Activated CD4-positive, alpha-beta T cell treated with anti-CD3 and anti-CD28 coated beads, Interleukin-2, amount 10 ng/mL, durations not matched to agents 7 days and 5 days (primary cell): ENCODE measurements around the gene C12orf76. TPM values are rescaled to one million over a fixed set of nuclear protein-coding genes. Genes with fewer than 3 reads are reported as not detected.
"Not testable (repeated sequence)": the region's sequence is repeated elsewhere in the genome, so short reads cannot be mapped to it uniquely, and the experiment has no call there.

Experiments used
- CTCF ChIA-PET: fragments of 350-600 bp; sonication (Branson Sonifier 250); formaldehyde crosslinking; loops from one replicate; lab custom pipeline; 2021; ENCODE audit warnings: antibody characterized with exemption; lab: Charles Lee
- POLR2A ChIA-PET: fragments of 350-600 bp; sonication (Branson Sonifier 250); formaldehyde crosslinking; loops from one replicate; lab custom pipeline; 2021; ENCODE audit warnings: antibody characterized with exemption; lab: Charles Lee
- DNase-seq: peaks from one replicate; pipeline ENCODE4 v3.0.0-alpha.2; 2020
- H3K27ac Mint-ChIP-seq: one replicate; pipeline ENCODE4 v1.8.0; 2021; ENCODE audit warnings: mild to moderate bottlenecking, moderate library complexity, mixed read lengths
- H3K27me3 Mint-ChIP-seq: one replicate; pipeline ENCODE4 v1.8.0; 2021; ENCODE audit warnings: mixed read lengths
- H3K36me3 Mint-ChIP-seq: one replicate; pipeline ENCODE4 v1.8.0; 2021; ENCODE audit warnings: low read depth, mixed read lengths
- H3K4me1 Mint-ChIP-seq: one replicate; pipeline ENCODE4 v1.8.0; 2021; ENCODE audit warnings: mixed read lengths
- H3K4me3 Mint-ChIP-seq: one replicate; pipeline ENCODE4 v1.8.0; 2021; ENCODE audit warnings: mild to moderate bottlenecking, moderate library complexity, mixed read lengths
- H3K9me3 Mint-ChIP-seq: one replicate; pipeline ENCODE4 v1.8.0; 2021; ENCODE audit warnings: mixed read lengths
- total RNA-seq, 2 experiments: library from RNA; stranded (reverse); gene quantifications; one replicate each; pipeline ENCODE4 v1.2.3, GENCODE V29; 2021

C12orf76 gene, protein sequence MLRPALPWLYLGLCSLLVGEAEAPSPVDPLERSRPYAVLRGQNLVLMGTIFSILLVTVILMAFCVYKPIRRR
- 10 to 100 TPM; 19.9 to 25.8 TPM for total RNA-seq

- CTCF ChIA-PET = no interaction called here
- Mint-ChIP-seq H3K4me1 (peaks cover 36% of the 10 kb centered on the region), H3K4me3 (peak within 1 kb of the TSS; percentile 89), H3K27me3 (no peaks in the 10 kb centered on the region), H3K27ac (peak within 1 kb of the TSS; percentile 95), H3K36me3 (peaks cover 5% of the 10 kb centered on the region), H3K9me3 (no peaks in the 10 kb centered on the region)
- POLR2A ChIA-PET = no interaction called here
- peak; percentile 95 for DNase-seq
Measured at GRCh38 chr12:110048242-110049027, at the start of gene C12orf76. TSS of gene C12orf76 (minus strand) at chr12:110048522. CDS start at chr12:110048495, 27 bp downstream.

- Mint-ChIP-seq H3K4me1 (peaks cover 3% of the 10 kb centered on the region), H3K9me3 (no peaks in the 10 kb centered on the region), H3K4me3 (no peak overlapping the region), H3K27ac (no peak overlapping the region), H3K27me3 (peaks cover 30% of the 10 kb centered on the region), H3K36me3 (no peaks in the 10 kb centered on the region)
- ChIA-PET CTCF (interaction anchor here (1.2 kb wide), 1 partner anchor 25 kb away, joined by 5 read pairs; no protein-coding TSS in a partner anchor), POLR2A (no interaction called here)
- no peak for DNase-seq
Measured at GRCh38 chr12:110093631-110094311, 45.4 kb upstream of the C12orf76 start.

DNA sequence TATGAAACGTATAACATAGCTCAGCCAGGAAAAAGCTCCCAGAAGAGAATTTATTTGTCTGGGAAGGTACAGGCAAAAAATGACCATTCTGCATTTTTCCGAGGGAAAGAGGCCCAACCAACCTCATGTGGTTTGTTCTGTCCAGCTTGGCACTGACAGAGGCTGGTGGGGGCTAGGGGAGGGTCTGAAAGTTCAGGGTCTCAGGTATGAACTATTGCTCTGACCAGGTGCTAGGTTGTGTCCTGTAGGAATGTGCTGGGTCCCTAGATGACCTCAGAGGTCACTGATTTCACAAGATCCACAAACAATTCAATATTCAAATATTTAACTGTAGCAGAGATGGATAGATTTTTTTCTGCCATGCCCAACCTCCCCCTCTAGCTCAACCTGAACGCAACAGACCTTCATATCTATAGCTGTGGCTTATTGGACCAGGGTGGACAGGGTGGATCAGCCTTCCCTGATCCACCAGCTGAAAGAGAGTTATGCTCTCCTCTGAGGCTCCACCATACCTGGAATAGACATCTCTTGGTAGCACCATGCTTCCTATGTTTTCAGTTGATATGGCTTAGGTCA lies 42.9 kb upstream of the C12orf76 start:
- POLR2A ChIA-PET = no interaction called here
- DNase-seq = no peak
- CTCF ChIA-PET = interaction anchor here (0.6 to 1.8 kb wide), 8 partner anchors 9 to 340 kb away, joined by 3 to 6 read pairs (median 4); no protein-coding TSS in a partner anchor
- no peaks in the 10 kb centered on the region for H3K36me3 Mint-ChIP-seq
- H3K27me3 Mint-ChIP-seq = peaks cover 36% of the 10 kb centered on the region
- H3K4me3 Mint-ChIP-seq = no peak overlapping the region
- H3K27ac Mint-ChIP-seq = no peak overlapping the region
- H3K4me1 Mint-ChIP-seq = peaks cover 7% of the 10 kb centered on the region
- H3K9me3 Mint-ChIP-seq = no peaks in the 10 kb centered on the region

DNA sequence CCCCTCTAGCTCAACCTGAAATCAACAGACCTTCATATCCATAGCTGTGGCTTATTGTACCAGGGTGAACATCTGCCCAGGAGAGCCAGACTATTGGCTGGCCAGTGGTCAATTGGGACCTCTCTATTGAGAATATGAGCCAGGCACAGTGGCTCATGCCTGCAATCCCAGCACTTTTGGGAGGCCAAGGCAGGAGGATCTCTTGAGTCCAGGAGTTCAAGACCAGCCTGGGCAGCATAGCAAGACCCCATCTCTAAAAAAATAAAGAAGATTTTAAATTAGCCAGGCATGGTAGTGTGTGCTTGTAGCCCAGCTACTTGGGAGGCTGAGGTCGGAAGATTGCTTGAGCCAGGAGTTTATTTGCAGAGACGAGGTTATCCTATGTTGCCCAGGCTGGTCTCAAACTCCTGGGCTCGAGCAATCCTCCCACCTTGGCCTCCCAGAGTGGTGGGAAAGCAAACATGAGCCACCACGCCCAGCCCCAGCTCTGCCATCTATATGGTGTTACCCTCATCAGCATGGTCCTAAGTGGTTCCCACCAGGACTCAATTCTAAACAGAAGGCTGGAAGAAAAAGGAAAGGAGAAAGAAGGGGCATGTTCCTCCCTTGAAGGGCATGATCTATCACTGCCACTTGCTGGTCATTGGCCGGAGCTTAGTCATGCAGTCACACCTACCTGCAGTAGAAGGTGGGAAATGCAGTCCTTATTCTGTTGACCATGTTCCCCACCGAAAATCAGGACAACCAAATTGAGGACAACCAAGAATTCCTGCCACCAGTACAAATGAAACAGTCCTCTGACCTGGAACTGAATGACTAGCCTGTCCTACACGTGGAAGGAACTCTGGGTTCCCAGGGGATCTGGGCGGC lies 42.2 kb upstream of the C12orf76 start:
- ChIA-PET POLR2A (interaction anchor here (0.6 kb wide), 1 partner anchor 341 kb away, joined by 4 read pairs; no protein-coding TSS in a partner anchor), CTCF (interaction anchor here (0.6 to 1.8 kb wide), 7 partner anchors 9 to 341 kb away, joined by 3 to 6 read pairs (median 4); no protein-coding TSS in a partner anchor)
- Mint-ChIP-seq H3K9me3 (no peaks in the 10 kb centered on the region), H3K27me3 (peaks cover 41% of the 10 kb centered on the region), H3K4me1 (peaks cover 7% of the 10 kb centered on the region), H3K36me3 (no peaks in the 10 kb centered on the region), H3K4me3 (no peak overlapping the region), H3K27ac (no peak overlapping the region)
- DNase-seq = no peak

- Mint-ChIP-seq H3K9me3 (no peaks in the 10 kb centered on the region), H3K27me3 (peaks cover 37% of the 10 kb centered on the region), H3K4me3 (no peak overlapping the region), H3K36me3 (no peaks in the 10 kb centered on the region), H3K27ac (no peak overlapping the region), H3K4me1 (peaks cover 7% of the 10 kb centered on the region)
- POLR2A ChIA-PET = no interaction called here
- no peak for DNase-seq
- CTCF ChIA-PET = interaction anchor here (0.5 to 0.6 kb wide), 2 partner anchors 11 to 309 kb away, joined by 4 read pairs; no protein-coding TSS in a partner anchor
Measured at GRCh38 chr12:110088936-110089335, 40.6 kb upstream of the C12orf76 start.

DNA sequence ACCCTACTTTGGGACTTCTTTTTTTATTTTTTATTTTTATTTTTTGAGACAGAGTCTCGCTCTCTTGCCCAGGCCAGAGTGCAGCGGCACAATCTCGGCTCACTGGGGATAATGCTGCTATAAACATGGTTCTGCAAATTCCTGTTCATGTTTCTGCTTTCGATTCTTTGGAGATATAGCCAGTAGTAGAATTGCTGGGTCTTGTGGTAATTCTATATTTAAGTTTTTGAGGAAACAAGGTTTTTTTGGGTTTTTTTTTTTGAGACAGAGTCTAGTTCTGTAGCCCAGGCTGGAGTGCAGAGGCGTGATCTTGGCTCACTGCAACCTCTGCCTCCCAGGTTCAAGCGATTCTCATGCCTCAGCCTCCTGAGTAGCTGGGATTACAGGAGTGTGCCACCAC lies 39.9 kb upstream of the C12orf76 start:
- peaks cover 34% of the 10 kb centered on the region for H3K27me3 Mint-ChIP-seq
- CTCF ChIA-PET = interaction anchor here (0.6 kb wide), 2 partner anchors 11 to 310 kb away, joined by 3 to 4 read pairs; no protein-coding TSS in a partner anchor
- H3K27ac Mint-ChIP-seq, H3K4me1 Mint-ChIP-seq, POLR2A ChIA-PET, H3K9me3 Mint-ChIP-seq, H3K36me3 Mint-ChIP-seq, H3K4me3 Mint-ChIP-seq, DNase-seq: not testable (repeated sequence)

DNA sequence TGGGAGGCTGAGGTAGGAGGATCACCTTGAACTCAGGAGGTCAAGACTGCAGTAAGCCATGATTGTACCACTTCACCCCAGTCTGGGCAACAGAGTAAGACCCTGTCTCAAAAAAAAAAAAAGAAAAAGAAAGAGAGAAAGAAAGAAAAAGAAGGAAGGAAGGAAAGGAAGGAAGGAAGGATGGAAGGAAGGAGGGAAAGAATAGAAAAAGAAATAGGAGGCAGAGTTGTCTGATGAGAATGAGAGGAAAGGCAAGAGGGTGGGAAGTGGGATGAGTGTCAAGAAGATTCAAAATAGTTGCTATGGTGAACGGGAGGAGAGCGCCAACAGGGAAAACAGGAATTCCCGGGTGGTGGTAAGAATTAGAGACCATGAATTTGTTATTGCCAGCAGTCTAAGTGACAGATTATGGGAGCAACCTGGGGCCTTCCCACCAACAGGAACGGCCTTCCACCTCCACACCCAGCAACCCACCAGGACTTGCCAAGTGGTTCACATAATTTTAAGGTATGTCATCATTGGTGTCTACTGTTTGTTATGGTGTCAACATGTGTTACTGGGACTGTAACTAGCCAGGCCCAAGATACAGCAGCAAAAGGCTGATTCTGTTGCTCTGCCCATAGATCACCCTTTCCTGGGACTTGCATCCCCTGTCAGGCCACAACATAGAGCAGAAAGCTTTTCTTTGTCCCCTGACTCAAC lies 36.1 kb upstream of the C12orf76 start:
- peaks cover 19% of the 10 kb centered on the region for H3K27me3 Mint-ChIP-seq
- DNase-seq = no peak
- H3K4me1 Mint-ChIP-seq = peaks cover 18% of the 10 kb centered on the region
- H3K27ac Mint-ChIP-seq = no peak overlapping the region
- H3K9me3 Mint-ChIP-seq = peaks cover 2% of the 10 kb centered on the region
- peaks cover 3% of the 10 kb centered on the region for H3K36me3 Mint-ChIP-seq
- ChIA-PET CTCF (no interaction called here), POLR2A (no interaction called here)
- H3K4me3 Mint-ChIP-seq = no peak overlapping the region

DNA sequence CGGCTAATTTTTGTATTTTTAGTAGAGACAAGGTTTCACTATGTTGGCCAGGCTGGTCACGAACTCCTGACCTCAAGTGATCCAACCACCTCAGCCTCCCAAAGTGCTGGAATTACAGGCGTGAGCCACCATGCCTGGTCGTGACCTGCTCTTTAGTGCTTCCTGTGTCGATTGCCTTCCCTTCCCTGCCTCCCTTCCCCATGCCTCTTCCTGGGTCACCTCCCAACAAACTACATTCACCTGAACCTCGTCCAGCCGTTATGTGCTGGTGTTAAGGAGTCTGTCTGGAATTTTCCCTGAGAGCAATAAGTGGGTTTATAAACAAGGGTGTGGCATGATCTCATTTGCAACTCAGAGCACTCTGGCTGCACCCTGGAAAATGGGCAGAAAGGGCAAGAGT lies 32.1 kb upstream of the C12orf76 start:
- Mint-ChIP-seq H3K4me1 (peaks cover 38% of the 10 kb centered on the region), H3K9me3 (peaks cover 4% of the 10 kb centered on the region), H3K4me3 (no peak overlapping the region), H3K27me3 (peaks cover 1% of the 10 kb centered on the region), H3K36me3 (peaks cover 7% of the 10 kb centered on the region), H3K27ac (peak overlapping the region; percentile 100)
- POLR2A ChIA-PET = interaction anchor here (0.6 kb wide), 1 partner anchor 107 kb away, joined by 4 read pairs; no protein-coding TSS in a partner anchor
- CTCF ChIA-PET = interaction anchor here (0.9 to 1.0 kb wide), 2 partner anchors 14 to 27 kb away, joined by 3 read pairs; no protein-coding TSS in a partner anchor
- no peak for DNase-seq

- Mint-ChIP-seq H3K4me3 (peak overlapping the region; percentile 69), H3K4me1 (peaks cover 41% of the 10 kb centered on the region), H3K36me3 (peaks cover 7% of the 10 kb centered on the region), H3K9me3 (peaks cover 4% of the 10 kb centered on the region), H3K27me3 (peaks cover 1% of the 10 kb centered on the region), H3K27ac (peak overlapping the region; percentile 100)
- DNase-seq = peak; percentile 87
- CTCF ChIA-PET = interaction anchor here (0.7 to 1.0 kb wide), 5 partner anchors 12 to 559 kb away, joined by 3 to 6 read pairs (median 4); no protein-coding TSS in a partner anchor
- POLR2A ChIA-PET = interaction anchor here (0.6 to 0.7 kb wide), 4 partner anchors 28 to 106 kb away, joined by 3 to 4 read pairs (median 4); no protein-coding TSS in a partner anchor
Measured at GRCh38 chr12:110079477-110080400, 31.4 kb upstream of the C12orf76 start.

DNA sequence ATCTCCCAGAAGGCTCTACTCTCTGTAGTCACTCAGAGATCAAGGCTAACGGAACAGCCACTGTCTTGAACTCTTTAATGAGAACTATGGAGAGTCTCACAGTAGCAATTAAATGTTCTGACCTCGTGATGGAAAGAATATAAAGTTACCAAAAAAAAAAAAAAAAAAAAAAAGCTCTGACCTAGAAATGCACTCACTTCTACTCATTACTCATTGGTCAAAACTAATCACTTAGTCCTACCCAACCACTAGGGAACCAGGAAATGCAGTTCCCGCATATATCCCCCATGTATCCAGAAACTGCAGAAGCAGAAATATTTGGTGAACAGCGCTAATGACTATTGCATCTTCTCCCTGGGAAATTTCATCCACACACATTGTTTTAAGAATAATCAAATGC lies 29.5 kb upstream of the C12orf76 start:
- H3K36me3 Mint-ChIP-seq = peaks cover 10% of the 10 kb centered on the region

More for the DNA sequence above, 29.5 kb upstream of the C12orf76 start:
- H3K4me1 Mint-ChIP-seq = peaks cover 61% of the 10 kb centered on the region
- H3K4me3 Mint-ChIP-seq = no peak overlapping the region
- peak overlapping the region; percentile 100 for H3K27ac Mint-ChIP-seq
- POLR2A ChIA-PET = no interaction called here
- H3K9me3 Mint-ChIP-seq = peaks cover 4% of the 10 kb centered on the region
- H3K27me3 Mint-ChIP-seq = peaks cover 1% of the 10 kb centered on the region
- CTCF ChIA-PET = interaction anchor here (1.5 kb wide), 1 partner anchor 13 kb away, joined by 4 read pairs; no protein-coding TSS in a partner anchor
- no peak for DNase-seq
